Activated CD8-positive, alpha-beta memory T cell treated with anti-CD3 and anti-CD28 coated beads for 36 hours (primary cell): ENCODE data around the gene PLAC1. TPM values are rescaled to one million over a fixed set of nuclear protein-coding genes. Genes with fewer than 3 reads are reported as not detected.

ENCODE experiments used
- CTCF ChIA-PET: fragments of 350-600 bp; sonication (Branson Sonifier 250); formaldehyde crosslinking; loops from one replicate; lab custom pipeline; 2021; ENCODE audit warnings: antibody characterized with exemption; lab: Charles Lee
- POLR2A ChIA-PET: fragments of 350-600 bp; sonication (Branson Sonifier 250); formaldehyde crosslinking; loops from one replicate; lab custom pipeline; 2021; ENCODE audit warnings: antibody characterized with exemption; lab: Charles Lee
- total RNA-seq, 2 experiments: library from RNA; stranded (reverse); gene quantifications; one replicate each; pipeline ENCODE4 v1.2.3, GENCODE V29; 2021

The PLAC1 gene
- total RNA-seq, 2 experiments from 2014 or later = not detected

DNA sequence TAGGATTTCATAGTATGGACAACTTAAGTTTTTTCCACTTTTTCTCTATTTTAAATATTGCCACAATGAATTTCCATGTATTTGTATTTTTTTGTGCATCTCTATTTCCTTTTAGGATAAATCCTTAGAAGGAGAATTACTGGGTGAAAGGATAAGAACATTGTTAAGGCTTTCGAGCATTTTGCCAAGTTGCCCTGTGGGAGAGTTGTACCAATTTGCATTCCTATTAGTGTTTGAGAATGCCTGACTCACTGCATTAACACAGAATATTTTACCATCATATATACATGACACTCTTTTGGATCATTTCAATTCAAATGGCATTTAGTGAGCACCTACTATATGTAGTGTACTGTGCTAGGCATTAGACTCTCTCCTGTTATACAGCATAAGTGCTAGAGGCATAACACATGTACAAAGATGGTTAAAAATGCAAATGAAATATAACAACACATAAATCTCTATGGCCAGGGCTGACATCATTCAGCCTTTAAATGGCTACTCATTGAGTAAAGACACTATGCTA lies 57.0 kb downstream of the PLAC1 start:
- POLR2A ChIA-PET = no interaction called here

DNA sequence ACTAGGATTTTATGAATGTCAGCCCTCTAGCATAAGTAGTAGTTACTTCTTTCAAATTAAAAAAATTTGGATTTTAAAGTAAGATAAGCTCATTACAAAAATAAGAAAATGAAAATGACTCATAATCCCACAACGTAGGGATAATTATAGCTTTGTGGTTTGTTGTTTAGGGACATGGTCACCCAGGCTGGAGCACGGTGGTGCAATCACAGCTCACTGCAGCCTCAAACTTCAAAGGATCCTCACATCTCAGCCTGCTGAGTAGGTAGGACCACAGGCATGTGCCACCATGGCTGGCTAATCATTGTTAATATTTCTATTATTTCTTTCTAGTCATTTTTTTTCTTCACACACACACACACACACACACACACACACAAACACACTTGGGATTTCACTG lies 57.6 kb downstream of the PLAC1 start:
- ChIA-PET CTCF (no interaction called here), POLR2A (no interaction called here)

More for the DNA sequence above, 57.0 kb downstream of the PLAC1 start:
- CTCF ChIA-PET = no interaction called here

DNA sequence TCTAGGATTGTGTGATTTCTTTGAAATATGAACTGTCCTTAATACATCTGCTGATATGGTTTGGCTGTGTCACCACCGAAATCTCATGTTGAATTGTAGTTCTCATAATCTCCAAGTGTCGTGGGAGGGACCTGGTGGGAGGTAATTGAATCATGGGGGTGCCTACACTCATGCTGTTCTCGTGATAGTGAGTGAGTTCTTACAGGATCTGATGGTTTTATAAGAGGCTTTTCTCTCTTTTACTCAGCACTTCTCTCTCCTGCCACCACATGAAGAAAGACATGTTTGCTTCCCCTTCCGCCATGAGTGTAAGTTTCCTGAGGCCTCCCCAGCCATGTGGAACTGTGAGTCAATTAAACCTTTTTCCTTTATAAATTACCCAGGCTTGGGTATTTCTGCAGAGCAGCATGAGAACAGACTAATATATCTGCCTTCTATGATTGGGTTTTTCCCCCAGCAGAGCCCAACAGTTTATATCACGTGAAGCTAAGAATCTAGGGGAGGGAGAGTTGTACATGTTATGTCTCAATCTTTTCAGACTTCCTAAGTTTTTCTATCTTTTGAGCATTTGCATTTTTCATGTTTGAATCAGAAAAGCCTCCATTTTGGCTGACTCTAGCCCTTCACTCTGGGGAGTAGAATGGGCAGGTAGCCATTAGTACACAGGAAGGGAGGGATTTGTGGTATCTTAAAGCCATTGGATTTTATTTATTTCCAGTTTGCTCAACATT lies 58.9 kb downstream of the PLAC1 start:
- ChIA-PET CTCF (no interaction called here), POLR2A (no interaction called here)

DNA sequence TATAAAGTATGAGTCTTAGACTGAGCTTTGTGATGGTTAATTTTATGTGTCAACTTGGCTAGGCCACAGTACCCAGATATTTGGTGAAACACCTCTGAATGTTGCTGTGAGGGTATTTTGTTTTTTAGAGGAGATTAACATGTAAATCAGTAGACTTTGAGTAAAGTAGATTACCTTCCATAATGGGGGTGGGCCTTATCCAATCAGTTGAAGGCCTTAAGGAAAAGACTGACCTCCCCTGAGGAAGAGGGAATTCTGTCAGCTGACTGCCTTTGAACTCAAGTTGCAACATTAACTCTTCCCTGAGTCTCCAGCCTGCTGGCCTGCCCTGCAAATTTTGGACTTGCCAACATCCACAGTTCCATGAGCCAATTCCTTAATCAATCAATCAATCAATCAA lies 66.0 kb downstream of the PLAC1 start:
- ChIA-PET POLR2A (no interaction called here), CTCF (no interaction called here)

DNA sequence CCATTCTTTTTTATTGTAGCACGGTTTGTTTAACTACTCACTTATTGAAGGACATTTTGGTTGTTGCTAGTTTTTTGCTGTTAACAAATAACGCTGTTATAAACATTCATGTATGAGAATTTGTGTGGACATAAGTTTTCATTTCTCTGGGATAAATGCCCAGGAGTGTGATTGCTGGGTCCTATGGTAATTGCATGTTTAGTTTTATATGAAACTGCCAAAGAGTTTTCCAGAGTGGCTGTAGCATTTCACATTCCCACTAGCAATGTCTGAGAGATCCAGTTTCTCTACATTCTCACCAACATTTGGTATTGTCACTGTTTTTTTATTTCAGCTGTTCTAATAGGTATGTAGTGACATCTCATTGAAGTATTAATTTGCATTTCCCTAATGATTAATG lies 66.8 kb downstream of the PLAC1 start:
- POLR2A ChIA-PET = no interaction called here
- CTCF ChIA-PET = no interaction called here

DNA sequence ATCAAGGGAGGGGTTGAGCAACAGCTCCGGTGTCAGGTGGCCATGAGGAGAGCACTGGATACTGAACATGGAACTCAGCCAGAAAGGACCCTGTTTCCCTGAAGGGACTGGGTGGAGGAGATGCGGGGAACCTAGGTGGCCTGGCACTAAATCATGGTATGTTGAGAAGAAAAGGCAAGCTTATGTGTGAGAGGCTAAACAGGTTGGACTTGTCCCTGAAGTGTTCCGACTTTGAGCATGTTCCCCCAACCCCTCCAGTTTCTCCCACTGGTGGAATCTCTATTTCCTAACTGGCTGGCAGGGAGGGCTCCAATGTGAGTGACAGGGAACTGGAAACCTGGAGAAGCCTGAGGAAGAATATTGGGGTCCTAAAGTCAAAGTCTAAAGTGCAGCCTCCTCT lies 69.5 kb downstream of the PLAC1 start:
- ChIA-PET CTCF (no interaction called here), POLR2A (no interaction called here)

DNA sequence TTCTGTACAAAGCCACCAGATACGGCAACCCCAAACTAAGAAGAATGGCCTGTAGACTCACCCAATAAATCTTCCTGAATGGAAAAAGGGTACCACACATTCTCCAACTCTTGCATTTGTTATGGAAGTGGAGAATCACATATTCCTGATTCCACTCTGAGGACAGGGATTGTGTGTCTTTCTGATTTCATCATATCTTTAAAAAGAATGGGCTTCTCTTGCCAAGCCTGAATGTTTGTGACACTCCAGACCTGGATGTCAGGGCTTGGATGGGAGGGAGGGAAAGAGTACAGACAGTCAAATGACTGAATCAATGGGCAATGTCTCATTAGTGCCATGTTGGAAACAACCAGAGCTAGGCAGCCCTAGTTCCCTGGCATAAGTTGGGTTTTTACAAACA lies 77.4 kb downstream of the PLAC1 start:
- CTCF ChIA-PET = no interaction called here
- POLR2A ChIA-PET = no interaction called here

DNA sequence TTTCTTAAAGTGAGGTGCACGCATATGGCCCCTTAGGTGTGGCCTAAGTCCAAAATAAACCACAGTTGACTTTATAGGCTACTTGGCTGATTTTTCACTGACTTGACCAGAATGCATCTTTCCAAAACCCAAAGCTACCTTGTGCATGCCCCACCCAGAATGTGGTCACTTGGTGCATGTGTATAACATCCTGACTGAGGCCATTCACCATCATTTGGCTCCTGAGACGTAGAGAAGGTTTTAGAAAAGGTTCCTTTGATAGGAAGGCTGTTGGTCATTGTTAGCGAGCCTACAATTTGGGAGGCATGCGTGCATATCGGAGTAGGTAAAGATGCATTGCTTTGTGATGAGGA lies 84.6 kb downstream of the PLAC1 start:
- ChIA-PET CTCF (no interaction called here), POLR2A (no interaction called here)

DNA sequence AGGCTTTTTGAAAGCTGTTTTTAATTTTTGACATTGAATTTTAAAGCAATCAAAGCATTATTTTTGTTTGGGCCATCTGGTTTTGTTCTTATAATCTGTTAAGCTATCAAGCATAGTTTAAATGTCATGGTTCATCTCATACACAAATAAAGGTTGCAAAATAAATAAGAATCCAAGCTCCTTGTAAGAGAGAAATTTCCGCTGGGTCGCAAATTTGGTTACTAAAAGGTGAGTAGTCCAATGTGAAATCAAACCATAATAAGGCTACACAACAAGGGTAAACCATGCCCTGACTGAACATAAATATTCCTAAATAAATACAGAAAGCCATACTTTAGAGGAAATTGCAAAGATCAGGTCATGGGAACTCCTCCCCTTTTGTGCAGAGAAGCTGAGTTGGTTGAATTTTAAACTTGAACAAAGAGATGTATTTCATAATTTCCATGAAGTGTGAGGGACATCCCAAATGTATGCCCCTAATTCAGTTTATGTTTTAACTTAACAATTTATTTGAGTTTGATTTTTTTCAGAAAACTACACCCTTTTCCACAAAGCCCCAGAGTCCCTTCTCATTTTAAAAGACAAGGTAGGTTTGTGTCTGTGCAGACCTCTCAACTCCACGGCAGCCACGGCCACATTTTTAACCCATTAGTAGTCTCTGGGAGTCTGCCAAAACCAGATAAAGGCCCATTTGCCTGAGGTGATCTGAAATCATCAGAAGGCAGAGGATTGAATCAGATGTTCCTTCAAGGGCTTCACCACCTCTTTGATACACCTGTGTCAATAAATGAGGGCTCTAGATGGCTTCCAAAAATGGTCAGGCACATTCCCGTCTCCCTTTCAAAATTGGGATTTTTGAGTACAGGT lies 85.2 kb downstream of the PLAC1 start:
- ChIA-PET POLR2A (no interaction called here), CTCF (no interaction called here)

DNA sequence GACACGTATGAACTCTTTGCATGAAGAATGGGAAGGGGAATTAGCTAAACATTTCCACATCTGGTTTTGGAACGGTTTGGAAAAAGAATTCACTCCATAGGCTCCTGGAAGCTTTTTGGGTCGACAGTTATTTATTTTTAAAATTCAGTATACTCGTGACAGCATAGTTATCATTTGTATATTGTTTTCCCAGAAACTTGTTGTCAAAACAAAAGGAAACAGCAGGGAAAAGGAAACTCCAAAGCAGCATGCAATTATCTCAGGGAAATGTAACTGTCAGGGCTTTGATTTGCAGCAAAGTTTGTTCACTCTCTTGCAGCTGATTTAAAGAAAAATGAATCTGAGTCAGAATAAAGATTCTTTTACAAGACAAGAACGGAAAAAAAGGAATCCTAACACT lies 86.5 kb downstream of the PLAC1 start:
- ChIA-PET CTCF (no interaction called here), POLR2A (no interaction called here)

DNA sequence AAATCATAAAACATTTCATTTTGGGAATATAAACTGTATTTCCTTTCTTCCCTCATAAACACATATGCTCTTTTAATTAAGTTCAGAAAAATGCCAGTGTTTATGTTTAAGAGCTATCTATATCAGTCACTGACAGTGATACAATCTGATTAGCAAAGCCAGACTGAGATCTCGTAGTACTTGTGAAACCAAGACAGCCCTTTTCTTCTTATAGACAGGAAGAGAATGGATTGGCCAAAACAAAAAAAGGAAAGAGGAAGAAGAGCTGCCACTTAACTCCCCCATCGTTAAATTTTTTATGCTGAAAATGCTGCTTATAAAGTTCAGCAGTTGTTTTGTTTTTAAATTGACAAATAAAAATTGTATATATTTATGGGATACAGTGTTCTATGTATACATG lies 87.4 kb downstream of the PLAC1 start:
- ChIA-PET POLR2A (no interaction called here), CTCF (no interaction called here)

DNA sequence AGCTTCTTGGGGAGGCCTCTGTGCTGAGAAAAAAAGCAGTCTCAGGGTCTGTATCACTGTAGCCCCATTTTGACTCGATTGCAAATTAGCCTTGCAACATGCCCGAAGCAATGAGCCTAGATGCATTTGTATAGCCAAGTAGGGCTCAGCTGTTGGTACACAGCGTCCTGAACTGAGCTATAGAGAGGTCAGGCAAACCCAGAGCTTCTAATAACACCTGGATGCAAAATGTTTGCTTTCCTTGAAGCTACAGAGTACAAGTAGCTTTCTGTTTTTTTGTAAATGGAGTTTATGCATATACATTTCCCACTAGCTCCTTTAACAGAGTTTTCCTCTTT lies 87.8 kb downstream of the PLAC1 start:
- CTCF ChIA-PET = no interaction called here
- POLR2A ChIA-PET = no interaction called here

DNA sequence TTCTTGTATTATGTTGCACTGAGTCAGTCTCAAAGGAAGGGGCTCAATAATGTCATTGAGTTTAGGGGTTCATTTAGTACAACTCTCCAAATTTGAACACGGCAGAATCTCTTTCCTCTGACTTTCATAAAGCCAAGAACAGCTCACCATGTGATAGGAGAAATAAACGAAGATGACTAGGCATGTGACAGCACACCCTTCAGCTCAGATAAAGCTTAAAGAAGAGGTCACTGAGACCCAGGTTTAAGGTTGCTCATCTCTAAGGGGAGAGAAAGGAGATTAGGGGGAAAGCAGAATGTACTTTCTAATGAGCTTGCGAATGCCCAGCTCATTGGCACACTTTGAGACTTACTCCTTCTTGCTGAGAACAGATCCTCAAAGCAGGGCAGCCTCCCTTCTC lies 89.0 kb downstream of the PLAC1 start:
- ChIA-PET CTCF (no interaction called here), POLR2A (no interaction called here)

DNA sequence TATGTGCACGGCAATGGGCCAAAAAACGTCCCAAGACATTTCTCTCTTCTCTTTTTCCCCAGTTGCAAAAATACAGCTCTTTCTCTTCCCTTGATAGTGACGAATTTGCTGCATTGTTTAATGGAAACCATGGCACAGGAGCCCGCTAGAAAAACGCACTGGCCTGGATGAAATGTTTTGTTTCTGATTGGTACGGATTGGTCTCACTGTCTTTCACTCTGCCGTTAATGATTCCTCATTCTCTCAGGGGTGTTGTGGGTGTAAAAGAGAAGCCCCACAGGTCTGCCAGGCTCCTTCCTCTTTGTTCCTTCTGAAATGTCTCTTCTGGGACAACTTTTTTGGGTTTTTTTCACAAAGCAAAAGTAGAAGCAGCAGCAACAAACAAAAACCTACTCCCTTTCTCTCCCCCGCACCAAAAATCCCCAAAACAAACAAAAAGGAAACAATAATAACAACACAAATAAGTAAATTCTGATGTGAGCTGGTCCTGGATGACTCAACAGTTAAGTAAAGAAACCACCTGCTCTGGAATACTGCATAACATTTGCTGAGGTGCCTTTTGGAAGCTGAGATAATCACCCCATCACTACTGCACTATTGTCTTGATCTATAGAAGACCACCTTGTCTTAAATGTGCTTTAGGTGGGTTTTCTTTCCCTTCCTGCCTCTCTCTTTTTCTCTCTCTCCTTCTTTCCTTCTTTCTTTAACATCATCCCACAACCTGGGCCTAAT lies 89.8 kb downstream of the PLAC1 start:
- ChIA-PET CTCF (no interaction called here), POLR2A (no interaction called here)

DNA sequence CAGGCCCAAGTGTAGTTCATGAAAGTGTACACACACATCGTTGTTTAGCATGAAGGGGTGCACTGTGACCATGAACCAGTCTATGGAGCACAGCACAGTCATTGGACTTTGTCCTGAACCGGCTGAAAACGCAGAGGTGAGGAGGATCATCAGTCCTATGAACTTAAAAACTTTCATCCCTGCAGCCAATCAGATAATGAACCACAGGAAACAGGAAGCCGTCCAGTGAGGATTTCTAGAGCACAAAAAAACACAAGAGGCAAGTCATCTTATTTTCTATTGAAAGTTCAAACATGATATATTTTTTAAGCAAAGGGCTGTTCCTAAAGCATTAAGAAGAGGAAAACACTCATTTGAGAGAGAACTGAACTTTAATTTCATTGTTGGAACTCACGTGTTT lies 91.8 kb downstream of the PLAC1 start:
- POLR2A ChIA-PET = no interaction called here
- CTCF ChIA-PET = no interaction called here

DNA sequence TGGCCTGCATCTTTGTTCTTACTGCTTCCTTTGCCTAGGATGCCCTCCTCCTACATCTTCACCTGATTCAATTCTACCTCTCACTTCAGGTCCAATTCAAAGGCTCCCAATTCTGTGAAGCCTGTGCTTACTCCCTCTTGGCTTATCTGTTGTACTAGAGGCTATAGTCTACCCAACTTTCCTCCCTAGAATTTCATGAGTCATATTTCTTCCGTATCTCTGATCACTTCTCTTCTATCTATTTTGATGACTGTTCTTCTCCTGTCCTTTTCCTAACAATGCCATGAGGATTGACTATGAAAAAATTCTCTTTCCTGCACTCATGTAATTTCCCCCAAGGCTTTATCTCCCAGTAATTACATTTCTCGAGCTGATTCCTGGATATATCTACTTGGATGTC lies 96.3 kb downstream of the PLAC1 start:
- ChIA-PET POLR2A (no interaction called here), CTCF (no interaction called here)

DNA sequence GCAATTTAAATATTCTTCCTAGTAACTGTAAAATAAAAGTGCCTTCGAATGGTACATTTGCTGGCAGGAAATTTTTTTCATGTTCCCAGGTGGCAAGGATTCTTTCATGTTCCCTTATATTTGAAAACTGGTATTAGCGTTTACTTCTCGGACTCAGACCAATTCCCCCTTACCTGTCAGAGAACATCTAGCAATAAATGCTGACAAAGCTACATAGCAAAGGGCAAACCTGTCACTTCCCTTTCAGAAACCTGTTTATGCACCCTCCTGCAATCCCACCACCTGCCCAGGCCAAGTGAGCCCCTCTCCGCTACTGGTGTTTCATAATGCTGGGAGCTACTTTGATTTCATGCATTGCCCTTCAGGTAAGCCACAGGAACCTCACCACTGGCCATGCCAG lies 100.1 kb downstream of the PLAC1 start:
- POLR2A ChIA-PET = no interaction called here

DNA sequence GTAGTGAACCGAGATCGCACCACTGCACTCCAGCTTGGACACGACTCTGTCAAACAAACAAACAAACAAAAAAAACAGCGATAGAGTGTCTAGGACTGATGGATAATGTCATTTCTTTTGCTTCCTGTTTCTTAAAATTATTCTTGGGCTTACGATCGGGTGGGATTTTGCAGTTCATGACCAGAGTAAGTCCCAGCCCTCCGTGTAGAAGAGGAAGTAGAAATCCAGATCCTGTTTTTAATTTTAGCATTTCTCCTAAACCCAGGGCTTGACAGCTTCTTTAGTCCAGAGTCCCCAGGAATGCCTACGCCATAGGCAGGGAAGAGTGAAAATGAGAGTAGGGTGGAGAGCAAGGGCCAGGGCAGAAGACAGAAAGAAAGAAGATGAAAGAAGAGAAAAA lies 104.0 kb downstream of the PLAC1 start:
- CTCF ChIA-PET = no interaction called here
- POLR2A ChIA-PET = no interaction called here

More for the DNA sequence above, 100.1 kb downstream of the PLAC1 start:
- CTCF ChIA-PET = no interaction called here

DNA sequence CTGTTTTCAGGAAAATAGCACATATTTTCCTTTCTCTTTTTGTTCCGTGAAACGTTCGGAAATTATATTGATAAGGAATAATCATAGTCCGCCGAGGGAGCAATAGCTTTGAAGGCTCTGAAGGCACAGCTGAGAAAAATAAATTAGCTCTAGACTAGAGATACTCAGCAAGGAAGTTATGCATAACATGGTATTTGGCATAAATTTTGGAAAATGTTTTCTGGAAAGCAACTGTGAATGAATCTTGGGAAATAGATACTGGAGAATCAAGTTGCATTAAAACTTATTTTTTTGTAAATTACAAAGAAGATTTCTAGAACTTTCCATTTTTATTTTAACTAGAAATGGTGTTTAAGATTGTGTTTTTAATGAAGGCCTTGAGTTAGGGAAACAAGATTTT lies 105.9 kb downstream of the PLAC1 start:
- POLR2A ChIA-PET = no interaction called here
- CTCF ChIA-PET = no interaction called here

DNA sequence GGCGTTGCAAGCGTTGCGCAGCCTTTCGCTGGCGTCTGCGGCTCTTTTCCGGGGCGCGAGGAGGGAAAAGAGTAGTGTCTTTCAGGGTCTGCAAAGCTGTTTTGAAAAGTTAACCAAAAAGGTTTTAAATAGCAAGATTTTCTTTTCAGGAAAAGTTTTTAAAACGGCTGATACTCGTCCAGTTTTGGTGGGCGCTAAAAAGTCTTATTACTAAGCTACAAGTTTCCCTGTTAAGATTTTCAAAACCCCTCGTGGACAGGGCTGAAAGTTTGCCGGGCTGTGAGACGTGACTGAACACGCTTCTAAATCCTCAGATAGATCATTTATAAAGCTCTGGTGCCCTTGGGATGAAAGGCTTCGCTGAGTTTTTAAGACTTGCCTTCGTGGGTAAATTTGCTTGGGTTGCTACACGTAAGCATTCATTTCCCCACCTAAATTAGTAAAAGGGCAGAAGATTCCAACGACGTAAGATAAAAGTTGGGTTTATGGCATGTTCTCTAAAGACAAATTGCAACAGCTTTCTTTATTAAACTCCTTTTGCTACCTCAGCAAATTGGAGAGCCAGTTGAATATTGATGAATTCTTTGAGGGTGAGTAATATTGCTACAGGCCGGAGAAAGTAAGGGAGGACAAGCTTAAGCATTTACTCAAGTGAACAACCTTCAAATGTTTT lies 106.8 kb downstream of the PLAC1 start:
- CTCF ChIA-PET = no interaction called here
- POLR2A ChIA-PET = no interaction called here
